ENCODE measurements around the gene RNF213.

DNA sequence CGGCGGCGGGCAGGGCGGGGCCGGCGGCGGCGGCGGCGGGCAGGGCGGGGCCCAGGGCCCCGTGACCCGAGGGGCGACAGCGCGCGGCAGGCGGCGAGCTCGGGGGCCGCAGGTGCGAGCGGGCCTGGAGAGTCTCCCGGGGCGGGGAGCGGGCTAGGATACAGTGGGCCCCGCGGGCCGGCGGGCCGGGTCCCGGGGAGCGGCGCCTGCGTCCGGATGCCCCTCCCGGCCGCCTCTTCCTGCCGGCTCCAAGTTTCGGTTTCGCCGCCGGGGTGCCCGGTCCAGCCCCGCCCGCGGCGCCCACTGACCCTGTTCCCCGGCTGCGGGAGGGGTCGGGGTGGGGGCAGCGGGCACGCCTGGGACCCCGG is at the start of gene RNF213:
- TF ChIP-seq POLR2A (IDR thresholded peaks at IDR 0.05; ENCODE audit: borderline replicate concordance, extremely low read depth, insufficient read depth, insufficient read length) (peak; percentile 31), EZH2 (IDR thresholded peaks at IDR 0.05) (no peak), POLR2AphosphoS5 (IDR thresholded peaks at IDR 0.05; ENCODE audit: low read depth, low read length) (peak; percentile 61), ZNF274 (IDR thresholded peaks at IDR 0.05; ENCODE audit: low read depth, low read length) (no peak), EZH2phosphoT487 (IDR thresholded peaks at IDR 0.05; ENCODE audit: borderline replicate concordance) (no peak), CEBPB (IDR thresholded peaks at IDR 0.05; ENCODE audit: low read depth) (no peak)
- TF ChIP-seq, protein P1, sequence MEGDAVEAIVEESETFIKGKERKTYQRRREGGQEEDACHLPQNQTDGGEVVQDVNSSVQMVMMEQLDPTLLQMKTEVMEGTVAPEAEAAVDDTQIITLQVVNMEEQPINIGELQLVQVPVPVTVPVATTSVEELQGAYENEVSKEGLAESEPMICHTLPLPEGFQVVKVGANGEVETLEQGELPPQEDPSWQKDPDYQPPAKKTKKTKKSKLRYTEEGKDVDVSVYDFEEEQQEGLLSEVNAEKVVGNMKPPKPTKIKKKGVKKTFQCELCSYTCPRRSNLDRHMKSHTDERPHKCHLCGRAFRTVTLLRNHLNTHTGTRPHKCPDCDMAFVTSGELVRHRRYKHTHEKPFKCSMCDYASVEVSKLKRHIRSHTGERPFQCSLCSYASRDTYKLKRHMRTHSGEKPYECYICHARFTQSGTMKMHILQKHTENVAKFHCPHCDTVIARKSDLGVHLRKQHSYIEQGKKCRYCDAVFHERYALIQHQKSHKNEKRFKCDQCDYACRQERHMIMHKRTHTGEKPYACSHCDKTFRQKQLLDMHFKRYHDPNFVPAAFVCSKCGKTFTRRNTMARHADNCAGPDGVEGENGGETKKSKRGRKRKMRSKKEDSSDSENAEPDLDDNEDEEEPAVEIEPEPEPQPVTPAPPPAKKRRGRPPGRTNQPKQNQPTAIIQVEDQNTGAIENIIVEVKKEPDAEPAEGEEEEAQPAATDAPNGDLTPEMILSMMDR (IDR thresholded peaks at IDR 0.05 in 2 of 3, conservative IDR thresholded peaks at IDR 0.05 in 1 of 3; ENCODE audit: borderline replicate concordance in 1 of 3, insufficient read depth in 1 of 3, low read depth in 2 of 3, low read length in 2 of 3) = no peak
- TF ChIP-seq, protein P2, sequence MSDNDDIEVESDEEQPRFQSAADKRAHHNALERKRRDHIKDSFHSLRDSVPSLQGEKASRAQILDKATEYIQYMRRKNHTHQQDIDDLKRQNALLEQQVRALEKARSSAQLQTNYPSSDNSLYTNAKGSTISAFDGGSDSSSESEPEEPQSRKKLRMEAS (IDR thresholded peaks at IDR 0.05) = no peak
- TF ChIP-seq, protein P3, sequence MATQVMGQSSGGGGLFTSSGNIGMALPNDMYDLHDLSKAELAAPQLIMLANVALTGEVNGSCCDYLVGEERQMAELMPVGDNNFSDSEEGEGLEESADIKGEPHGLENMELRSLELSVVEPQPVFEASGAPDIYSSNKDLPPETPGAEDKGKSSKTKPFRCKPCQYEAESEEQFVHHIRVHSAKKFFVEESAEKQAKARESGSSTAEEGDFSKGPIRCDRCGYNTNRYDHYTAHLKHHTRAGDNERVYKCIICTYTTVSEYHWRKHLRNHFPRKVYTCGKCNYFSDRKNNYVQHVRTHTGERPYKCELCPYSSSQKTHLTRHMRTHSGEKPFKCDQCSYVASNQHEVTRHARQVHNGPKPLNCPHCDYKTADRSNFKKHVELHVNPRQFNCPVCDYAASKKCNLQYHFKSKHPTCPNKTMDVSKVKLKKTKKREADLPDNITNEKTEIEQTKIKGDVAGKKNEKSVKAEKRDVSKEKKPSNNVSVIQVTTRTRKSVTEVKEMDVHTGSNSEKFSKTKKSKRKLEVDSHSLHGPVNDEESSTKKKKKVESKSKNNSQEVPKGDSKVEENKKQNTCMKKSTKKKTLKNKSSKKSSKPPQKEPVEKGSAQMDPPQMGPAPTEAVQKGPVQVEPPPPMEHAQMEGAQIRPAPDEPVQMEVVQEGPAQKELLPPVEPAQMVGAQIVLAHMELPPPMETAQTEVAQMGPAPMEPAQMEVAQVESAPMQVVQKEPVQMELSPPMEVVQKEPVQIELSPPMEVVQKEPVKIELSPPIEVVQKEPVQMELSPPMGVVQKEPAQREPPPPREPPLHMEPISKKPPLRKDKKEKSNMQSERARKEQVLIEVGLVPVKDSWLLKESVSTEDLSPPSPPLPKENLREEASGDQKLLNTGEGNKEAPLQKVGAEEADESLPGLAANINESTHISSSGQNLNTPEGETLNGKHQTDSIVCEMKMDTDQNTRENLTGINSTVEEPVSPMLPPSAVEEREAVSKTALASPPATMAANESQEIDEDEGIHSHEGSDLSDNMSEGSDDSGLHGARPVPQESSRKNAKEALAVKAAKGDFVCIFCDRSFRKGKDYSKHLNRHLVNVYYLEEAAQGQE (IDR thresholded peaks at IDR 0.05; ENCODE audit: low read depth) = no peak
- TF ChIP-seq, protein P4, sequence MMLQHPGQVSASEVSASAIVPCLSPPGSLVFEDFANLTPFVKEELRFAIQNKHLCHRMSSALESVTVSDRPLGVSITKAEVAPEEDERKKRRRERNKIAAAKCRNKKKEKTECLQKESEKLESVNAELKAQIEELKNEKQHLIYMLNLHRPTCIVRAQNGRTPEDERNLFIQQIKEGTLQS (IDR thresholded peaks at IDR 0.05) = no peak
